ENCODE data around the gene HRK. TPM values are rescaled to one million over a fixed set of nuclear protein-coding genes. Genes with fewer than 3 reads are reported as not detected.

The HRK gene
- total and polyA plus RNA-seq, 2 of the 8 experiments (the other 6 are each of a cell fraction or from before 2014, with no cell fraction given): 1.6 to 2.7 TPM

DNA sequence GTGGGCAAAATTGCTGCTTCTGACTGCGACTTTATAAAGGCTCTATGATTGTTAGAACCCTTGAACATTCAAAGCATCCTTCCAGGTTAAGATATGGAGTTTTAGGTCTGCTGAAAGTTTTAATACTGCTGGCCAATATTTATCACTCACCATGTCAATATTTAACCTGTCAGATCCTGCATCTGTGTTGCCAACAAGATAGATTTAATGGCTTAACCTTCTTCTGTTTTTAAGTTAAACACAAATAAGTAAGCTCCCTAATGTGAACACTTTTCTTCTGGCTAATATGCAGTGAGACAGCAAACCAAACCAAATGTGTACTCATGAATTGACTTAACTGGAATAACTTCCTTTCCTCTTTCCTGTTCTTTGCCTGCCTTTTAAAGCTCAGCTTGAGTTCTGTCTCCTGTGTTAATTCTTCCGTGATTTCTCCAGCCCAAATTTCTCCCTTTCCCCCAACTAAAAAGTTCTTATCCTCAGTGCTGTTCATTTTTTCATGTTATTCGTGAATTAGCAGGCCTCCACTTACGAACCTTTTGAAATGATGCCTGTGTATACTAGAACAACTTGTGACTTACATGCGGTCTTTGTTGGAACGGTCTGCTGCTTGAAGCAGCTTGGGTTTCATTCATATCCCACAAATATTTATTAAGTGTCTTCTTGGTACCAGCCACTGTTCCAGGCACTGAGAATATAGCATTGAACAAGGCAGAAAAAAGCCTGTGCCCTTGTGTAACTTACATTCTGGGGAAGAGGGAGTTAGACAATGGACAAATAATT lies 38.7 kb upstream of the HRK start:
- Histone ChIP-seq H4K20me1 (replicated peaks in 1 of 2; ENCODE audit: control insufficient read depth in 1 of 2, insufficient read depth in 2 of 2, low read length in 2 of 2) (peaks cover 0 to 2% of the 10 kb centered on the region in 2 experiments), H2BK20ac (ENCODE audit: low read length) (no peak overlapping the region), H3K23ac (ENCODE audit: insufficient read length) (no peak overlapping the region), H3K79me2 (ENCODE audit: control insufficient read depth in 1 of 2, insufficient read depth in 2 of 2, low read length in 2 of 2) (peaks cover 0 to 21% of the 10 kb centered on the region in 2 experiments; a peak in 2 of 4 replicates), H3K9ac (replicated peaks in 1 of 4; ENCODE audit: extremely low read depth in 1 of 4, low read depth in 3 of 4, low read length in 3 of 4) (no peak overlapping the region), H2BK15ac (ENCODE audit: low read length) (no peak overlapping the region), H3K4me3 (ENCODE audit: extremely low read depth in 1 of 4, insufficient read depth in 2 of 4, low read depth in 3 of 4, low read length in 4 of 4) (no peak overlapping the region), H2BK5ac (ENCODE audit: low read depth, low read length) (no peak overlapping the region), H2BK12ac (ENCODE audit: low read depth, low read length) (no peak overlapping the region), H4K5ac (ENCODE audit: insufficient read length, low read depth, low read length) (no peak overlapping the region), H3K27me3 (replicated peaks in 1 of 4; ENCODE audit: control insufficient read depth in 3 of 4, extremely low read depth in 1 of 4, insufficient read depth in 3 of 4, low read length in 3 of 4) (no peaks in the 10 kb centered on the region), H2BK120ac (replicated peaks; ENCODE audit: low read depth, low read length) (no peak overlapping the region), H3K4ac (replicated peaks; ENCODE audit: insufficient read length, low read depth, low read length) (no peak overlapping the region), H3K56ac (replicated peaks; ENCODE audit: insufficient read length, low read depth, low read length) (no peak overlapping the region), H3K79me1 (ENCODE audit: low read depth, low read length) (peaks cover 5% of the 10 kb centered on the region; the same call in 1 of the 2 replicates), H3K27ac (ENCODE audit: low read depth, low read length) (no peak overlapping the region), H2AFZ (ENCODE audit: low read length) (no peak overlapping the region), H3K23me2 (ENCODE audit: low read depth, low read length) (no peaks in the 10 kb centered on the region), H3K4me2 (ENCODE audit: insufficient read depth in 1 of 2, low read depth in 2 of 2, low read length in 2 of 2) (no peak overlapping the region), H3K36me3 (ENCODE audit: control insufficient read depth in 2 of 4, insufficient read depth in 4 of 4, low read length in 3 of 4) (peaks cover 0 to 4% (median 0%) of the 10 kb centered on the region in 4 experiments; a peak in 1 of 8 replicates), H2AK5ac (ENCODE audit: low read depth, low read length) (no peak overlapping the region), H3K9me3 (ENCODE audit: insufficient read depth in 2 of 2, low read depth in 1 of 2, low read length in 1 of 2) (no peaks in the 10 kb centered on the region), H3K18ac (ENCODE audit: extremely low read depth, low read length) (no peak overlapping the region), H3K4me1 (replicated peaks in 1 of 4; ENCODE audit: control insufficient read depth in 3 of 4, insufficient read depth in 4 of 4, low read length in 3 of 4) (no peaks in the 10 kb centered on the region), H4K8ac (ENCODE audit: extremely low read depth, insufficient read depth, low read length) (no peak overlapping the region), H3K14ac (ENCODE audit: insufficient read length) (no peak overlapping the region), H4K91ac (replicated peaks; ENCODE audit: insufficient read length, low read length) (no peak overlapping the region)
- no peak for TF ChIP-seq CREB1 (IDR thresholded peaks at IDR 0.05)
- TF ChIP-seq SUZ12 (IDR thresholded peaks at IDR 0.05; ENCODE audit: low read length): no peak
- TF ChIP-seq, protein P1, sequence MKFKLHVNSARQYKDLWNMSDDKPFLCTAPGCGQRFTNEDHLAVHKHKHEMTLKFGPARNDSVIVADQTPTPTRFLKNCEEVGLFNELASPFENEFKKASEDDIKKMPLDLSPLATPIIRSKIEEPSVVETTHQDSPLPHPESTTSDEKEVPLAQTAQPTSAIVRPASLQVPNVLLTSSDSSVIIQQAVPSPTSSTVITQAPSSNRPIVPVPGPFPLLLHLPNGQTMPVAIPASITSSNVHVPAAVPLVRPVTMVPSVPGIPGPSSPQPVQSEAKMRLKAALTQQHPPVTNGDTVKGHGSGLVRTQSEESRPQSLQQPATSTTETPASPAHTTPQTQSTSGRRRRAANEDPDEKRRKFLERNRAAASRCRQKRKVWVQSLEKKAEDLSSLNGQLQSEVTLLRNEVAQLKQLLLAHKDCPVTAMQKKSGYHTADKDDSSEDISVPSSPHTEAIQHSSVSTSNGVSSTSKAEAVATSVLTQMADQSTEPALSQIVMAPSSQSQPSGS (IDR thresholded peaks at IDR 0.05; ENCODE audit: low read length): no peak
- no peak for TF ChIP-seq SP4 (IDR thresholded peaks at IDR 0.05; ENCODE audit: low read length)
- TF ChIP-seq CHD2 (IDR thresholded peaks at IDR 0.05; ENCODE audit: low read length): no peak
- TF ChIP-seq EP300 (IDR thresholded peaks at IDR 0.05; ENCODE audit: borderline replicate concordance in 1 of 2, low read depth in 2 of 2, low read length in 2 of 2): no peak
- no peak for TF ChIP-seq SAP30 (IDR thresholded peaks at IDR 0.05; ENCODE audit: insufficient read depth, insufficient replicate concordance, low read length)
- POLR2A ChIA-PET (ENCODE audit: partially characterized antibody): interaction anchor here (0.8 to 1.6 kb wide), 4 partner anchors 7 to 21 kb away, joined by 3 to 6 read pairs (median 3); partner anchors contain the start of gene FBXW8
- FAIRE-seq (no peak), DNase-seq (ENCODE audit: low read depth in 1 of 2, low spot score in 2 of 2) (no peak)
- 83% methylated on average over 6 of the region's 6 CpGs; no CpG with 5 or more reads in 1 of the 2 experiments for WGBS, 2 experiments (ENCODE audit: extremely low coverage in 1 of 2, insufficient coverage in 1 of 2, insufficient read length in 1 of 2, insufficient replicate concordance in 2 of 2, low coverage in 1 of 2, low lambda C conversion rate in 2 of 2, missing lambda C conversion rate in 1 of 2)
- CTCF ChIA-PET (ENCODE audit: partially characterized antibody): interaction anchor here (1.1 to 1.4 kb wide), 3 partner anchors 36 to 57 kb away, joined by 3 to 4 read pairs (median 4); no protein-coding TSS in a partner anchor
